AG04449 (cell line): Measurements from ENCODE around the gene C14orf93.
"Not testable (repeated sequence)": the region's sequence is repeated elsewhere in the genome, so short reads cannot be mapped to it uniquely, and the experiment has no call there.

Experiments used
- CTCF ChIA-PET: fragments of 350-600 bp; formaldehyde crosslinking; extraction: SDS; loops from one replicate; lab custom pipeline; 2021; ENCODE audit warnings: antibody characterized with exemption; lab: Yijun Ruan, JAX
- POLR2A ChIA-PET: fragments of 400-600, 350-600 bp; formaldehyde crosslinking; extraction: SDS; loops from one replicate; lab custom pipeline; 2020; ENCODE audit warnings: antibody characterized with exemption, inconsistent platforms; lab: Yijun Ruan, JAX
- DNase-seq: peaks from one replicate; pipeline ENCODE4 v3.0.0-alpha.2; 2010; ENCODE audit warnings: low read depth, low spot score
- H3K4me3 ChIP-seq: 2 replicates; pipeline ENCODE4 v1.5.1; 2011; ENCODE audit warnings: low read depth, mild to moderate bottlenecking, control low read depth, low read length
- CTCF ChIP-seq: IDR thresholded peaks from one replicate; pipeline ENCODE4 v1.5.1; 2011; ENCODE audit warnings: mild to moderate bottlenecking, moderate library complexity, low read length, control low read depth, inconsistent platforms; ENCODE audit not compliant: insufficient read depth; ENCODE audit errors: missing control alignments

C14orf93 gene

DNA sequence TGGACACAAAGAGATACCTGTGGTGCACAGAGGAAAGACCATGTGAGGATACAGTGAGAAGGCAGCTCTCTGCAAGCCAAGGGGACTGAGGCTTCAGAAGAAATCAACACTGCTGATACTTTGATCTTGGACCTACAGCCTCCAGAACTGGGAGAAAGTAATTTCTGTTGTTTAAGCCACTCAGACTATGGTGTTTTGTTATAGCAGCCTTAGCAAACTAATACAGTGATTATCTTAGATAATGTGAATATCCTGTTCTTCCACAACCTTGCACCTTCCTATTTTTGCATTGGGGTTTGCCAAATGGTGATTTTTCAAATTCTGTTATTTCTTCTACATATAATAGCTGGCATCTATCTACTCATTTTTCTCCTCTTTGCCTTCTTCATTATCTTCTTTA is 8.2 kb upstream of the C14orf93 start:
- ChIA-PET CTCF (interaction anchor here (0.6 to 1.3 kb wide), 4 partner anchors 10 to 32 kb away, joined by 3 to 4 read pairs (median 3); no protein-coding TSS in a partner anchor), POLR2A (no interaction called here)
- DNase-seq = no peak
- TF ChIP-seq CTCF = no peak
- no peak overlapping the region for H3K4me3 ChIP-seq

- H3K4me3 ChIP-seq = no peak overlapping the region
- CTCF ChIA-PET = interaction anchor here (1.0 to 7.9 kb wide), 4 partner anchors 10 to 461 kb away, joined by 3 to 62 read pairs (median 6); no protein-coding TSS in a partner anchor
Observed at GRCh38 chr14:23017091-23017490, 7.1 kb upstream of the C14orf93 start.

DNA sequence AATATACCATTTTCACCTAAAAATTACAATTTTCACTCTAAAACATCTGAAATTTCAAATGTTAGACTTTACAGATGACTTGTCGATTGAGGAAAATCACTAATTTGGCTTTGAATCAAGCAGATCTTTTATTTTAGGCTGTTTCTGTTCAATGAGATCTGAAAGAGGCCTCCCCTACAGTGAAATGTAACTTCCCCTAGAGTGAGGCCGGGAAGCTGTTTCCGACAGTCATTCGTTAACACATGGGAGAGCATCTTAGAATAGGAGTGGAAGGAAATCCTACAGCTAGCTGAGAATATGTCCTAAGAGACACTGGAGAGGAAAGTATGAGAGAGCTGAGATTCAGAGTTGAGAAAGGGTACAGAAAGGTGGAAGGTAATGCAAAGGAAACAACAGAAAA is 5.7 kb upstream of the C14orf93 start:
- no peak for TF ChIP-seq CTCF
- no peak overlapping the region for H3K4me3 ChIP-seq
- ChIA-PET CTCF (interaction anchor here (1.2 to 7.9 kb wide), 3 partner anchors 9 to 53 kb away, joined by 3 to 62 read pairs (median 6); no protein-coding TSS in a partner anchor), POLR2A (no interaction called here)
- no peak for DNase-seq

More at GRCh38 chr14:23017091-23017490, 7.1 kb upstream of the C14orf93 start:
- DNase-seq = no peak
- no peak for TF ChIP-seq CTCF
- POLR2A ChIA-PET = no interaction called here

DNA sequence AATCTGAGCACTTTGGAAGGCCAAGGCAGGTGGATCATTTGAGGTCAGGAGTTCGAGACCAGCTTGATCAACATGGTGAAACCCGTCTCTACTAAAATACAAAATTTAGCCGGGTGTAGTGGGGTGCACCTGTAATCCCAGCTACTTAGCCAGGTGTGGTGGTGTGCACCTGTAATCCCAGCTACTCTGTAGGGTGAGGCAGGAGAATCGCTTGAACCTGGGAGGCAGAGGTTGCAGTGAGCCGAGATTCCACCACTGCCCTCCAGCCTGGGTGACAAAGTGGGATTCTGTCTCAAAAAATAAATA is 3.8 kb upstream of the C14orf93 start:
- CTCF ChIA-PET = interaction anchor here (1.9 to 7.9 kb wide), 4 partner anchors 7 to 43 kb away, joined by 5 to 62 read pairs (median 10); no protein-coding TSS in a partner anchor
- POLR2A ChIA-PET, DNase-seq, H3K4me3 ChIP-seq: not testable (repeated sequence)

GRCh38 chr14:23013054-23013748 is 3.3 kb upstream of the C14orf93 start:
- no peak for TF ChIP-seq CTCF
- no peak overlapping the region for H3K4me3 ChIP-seq
- POLR2A ChIA-PET = interaction anchor here (1.4 kb wide), 1 partner anchor 10 kb away, joined by 3 read pairs; no protein-coding TSS in a partner anchor
- DNase-seq = no peak
- CTCF ChIA-PET = interaction anchor here (0.6 to 7.9 kb wide), 5 partner anchors 11 to 96 kb away, joined by 3 to 62 read pairs (median 11); no protein-coding TSS in a partner anchor

DNA sequence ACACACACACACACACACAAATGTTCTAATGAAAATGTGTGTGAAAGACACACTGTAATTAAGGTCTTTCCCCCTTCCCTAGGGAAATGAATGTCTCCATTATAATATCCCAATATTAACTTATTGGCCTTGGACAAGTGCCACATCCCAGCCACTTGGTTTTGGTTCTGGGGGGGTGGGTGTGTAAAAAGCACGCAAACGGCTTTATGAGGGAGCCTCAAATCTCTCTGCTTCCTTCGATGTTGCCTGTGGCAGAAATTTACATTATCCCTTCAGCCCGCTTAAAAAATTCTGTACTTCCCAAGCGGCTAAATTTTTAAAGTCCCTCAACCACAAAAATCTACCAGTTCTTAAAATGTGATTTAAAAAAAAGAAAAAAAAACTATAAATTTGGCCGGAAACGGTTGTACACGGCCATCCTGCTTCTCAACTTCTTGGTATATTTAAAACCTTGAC is 432 bp downstream of the C14orf93 start:
- ChIA-PET POLR2A (no interaction called here), CTCF (interaction anchor here (0.9 to 3.9 kb wide), 3 partner anchors 10 to 47 kb away, joined by 3 to 62 read pairs (median 5); no protein-coding TSS in a partner anchor)
- DNase-seq = no peak
- TF ChIP-seq CTCF = no peak
- H3K4me3 ChIP-seq = peak overlapping the region; percentile 57

DNA sequence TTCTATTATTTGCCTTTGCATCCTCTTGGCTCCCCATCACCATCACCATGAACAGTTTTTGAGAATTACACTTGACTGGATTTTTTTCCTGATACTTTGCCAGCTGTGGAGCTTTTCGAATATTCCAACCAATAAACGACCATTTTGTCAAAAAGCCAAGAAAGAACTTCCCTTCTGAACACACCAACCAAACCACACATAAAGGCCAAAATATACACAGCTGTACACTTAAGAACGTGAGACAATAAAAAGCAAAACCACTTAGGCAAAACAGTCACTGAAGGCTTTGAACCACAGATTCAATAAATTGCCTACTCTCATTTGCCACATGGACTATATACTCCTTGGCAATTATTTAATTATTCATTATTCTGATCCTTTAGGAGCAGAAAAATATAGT is 1.1 kb downstream of the C14orf93 start:
- ChIA-PET CTCF (interaction anchor here (0.9 to 3.9 kb wide), 8 partner anchors 9 to 78 kb away, joined by 3 to 70 read pairs (median 5); no protein-coding TSS in a partner anchor), POLR2A (no interaction called here)
- no peak overlapping the region for H3K4me3 ChIP-seq
- DNase-seq = no peak
- TF ChIP-seq CTCF = no peak
